AG10803 (cell line): Measurements from ENCODE around the gene MXD4.
A peak's percentile ranks its signal among the peaks of the same experiment; 100 is the strongest.
"Not testable (repeated sequence)": the region's sequence is repeated elsewhere in the genome, so short reads cannot be mapped to it uniquely, and the experiment has no call there.

Experiments used
- DNase-seq: peaks from one replicate; pipeline ENCODE4 v3.0.0; 2010; ENCODE audit warnings: low read depth
- H3K4me3 ChIP-seq: 2 replicates; pipeline ENCODE4 v1.5.1; 2011; ENCODE audit warnings: mild to moderate bottlenecking, low read length, control low read depth
- CTCF ChIP-seq: conservative IDR thresholded peaks from 2 replicates; pipeline ENCODE4 v1.5.1; 2011; ENCODE audit warnings: mild to moderate bottlenecking, low read length, control low read depth, inconsistent platforms

Gene MXD4

GRCh38 chr4:2220016-2220630, 41.8 kb downstream of the MXD4 start:
- no peak overlapping the region for H3K4me3 ChIP-seq
- DNase-seq: peak; percentile 59
- TF ChIP-seq CTCF: peak; percentile 96

- no peak overlapping the region for H3K4me3 ChIP-seq
- DNase-seq: no peak
- TF ChIP-seq CTCF: no peak
Observed at GRCh38 chr4:2219233-2219760, 42.6 kb downstream of the MXD4 start.

- no peak overlapping the region for H3K4me3 ChIP-seq
- no peak for TF ChIP-seq CTCF
- DNase-seq: no peak
Observed at GRCh38 chr4:2218436-2218835, 43.5 kb downstream of the MXD4 start.

GRCh38 chr4:2217726-2218125, 44.2 kb downstream of the MXD4 start:
- DNase-seq: peak; percentile 38
- no peak overlapping the region for H3K4me3 ChIP-seq
- no peak for TF ChIP-seq CTCF

GRCh38 chr4:2212831-2213230, 49.1 kb downstream of the MXD4 start:
- no peak for TF ChIP-seq CTCF
- H3K4me3 ChIP-seq: no peak overlapping the region
- DNase-seq: no peak

- DNase-seq: not testable (repeated sequence)
Observed at GRCh38 chr4:2202789-2203188, 59.1 kb downstream of the MXD4 start.

More at GRCh38 chr4:2202789-2203188, 59.1 kb downstream of the MXD4 start:
- not testable (repeated sequence) for H3K4me3 ChIP-seq
